HepG2 (cell line): ENCODE data around the gene LAMA5. TPM values are rescaled to one million over a fixed set of nuclear protein-coding genes. Genes with fewer than 3 reads are reported as not detected.

ENCODE experiments used
- CREM ChIP-seq, 2 experiments: sonication (generic) in 1 of 2; formaldehyde crosslinking in 1 of 2; IDR thresholded peaks; 2 replicates each; pipeline versions ENCODE4 v1.4.0 to v1.6.1; 2016 to 2020; ENCODE audit warnings: antibody characterized with exemption in 1 of 2, mild to moderate bottlenecking in 1 of 2, missing genetic modification reagents in 1 of 2
- FOXK2 ChIP-seq: fragments of 450-650 bp; IDR thresholded peaks from 2 replicates; pipeline ENCODE4 v1.6.1; 2016
- GFI1 ChIP-seq: sonication (generic); formaldehyde crosslinking; IDR thresholded peaks from 2 replicates; pipeline ENCODE4 v1.5.0; 2020; ENCODE audit warnings: missing genetic modification reagents, mild to moderate bottlenecking, borderline replicate concordance
- MEIS2 ChIP-seq: sonication (generic); formaldehyde crosslinking; IDR thresholded peaks from 2 replicates; pipeline ENCODE4 v1.9.0; 2021; ENCODE audit warnings: mild to moderate bottlenecking, missing genetic modification reagents
- PATZ1 ChIP-seq: sonication (generic); formaldehyde crosslinking; IDR thresholded peaks from 2 replicates; pipeline ENCODE4 v1.4.0; 2020; ENCODE audit warnings: missing genetic modification reagents
- PTBP1 ChIP-seq: fragments of 200-400 bp; formaldehyde crosslinking; IDR thresholded peaks from 2 replicates; pipeline ENCODE4 v1.6.1; 2018; ENCODE audit warnings: low read length, low read depth; ENCODE audit not compliant: poor library complexity, severe bottlenecking
- RCOR2 ChIP-seq: IDR thresholded peaks from 2 replicates; pipeline ENCODE4 v1.6.1; 2016; ENCODE audit warnings: missing biosample characterization, missing genetic modification reagents
- SCMH1 ChIP-seq: sonication (generic); formaldehyde crosslinking; IDR thresholded peaks from 2 replicates; pipeline ENCODE4 v1.9.0; 2021; ENCODE audit warnings: missing genetic modification reagents, mild to moderate bottlenecking, borderline replicate concordance
- SETDB1 ChIP-seq: sonication (generic); formaldehyde crosslinking; IDR thresholded peaks from 2 replicates; pipeline ENCODE4 v1.5.1; 2020; ENCODE audit warnings: missing genetic modification reagents, mild to moderate bottlenecking, borderline replicate concordance
- TARDBP ChIP-seq: sonication (generic); formaldehyde crosslinking; IDR thresholded peaks from 2 replicates; pipeline ENCODE4 v1.8.0; 2022; ENCODE audit warnings: mild to moderate bottlenecking, missing genetic modification reagents
- TBX3 ChIP-seq: fragments of 450-650 bp; IDR thresholded peaks from 2 replicates; pipeline ENCODE4 v1.6.1; 2017; ENCODE audit warnings: antibody characterized with exemption, mild to moderate bottlenecking, inconsistent platforms, borderline replicate concordance
- TFAP4 ChIP-seq: sonication (generic); IDR thresholded peaks from 2 replicates; pipeline ENCODE4 v1.6.1; 2016; ENCODE audit warnings: low read depth, borderline replicate concordance
- UBTF ChIP-seq: sonication (generic); formaldehyde crosslinking; IDR thresholded peaks from 2 replicates; pipeline ENCODE4 v1.4.0; 2020; ENCODE audit warnings: mild to moderate bottlenecking, missing genetic modification reagents
- ZNF136 ChIP-seq: sonication (generic); formaldehyde crosslinking; IDR thresholded peaks from 2 replicates; pipeline ENCODE4 v1.8.1; 2022; ENCODE audit warnings: low read depth, mild to moderate bottlenecking, moderate library complexity, missing genetic modification reagents
- ZNF160 ChIP-seq: sonication (generic); formaldehyde crosslinking; IDR thresholded peaks from 2 replicates; pipeline ENCODE4 v1.8.0; 2022; ENCODE audit warnings: mild to moderate bottlenecking, inconsistent platforms, missing genetic modification reagents
- ZNF260 ChIP-seq: sonication (generic); formaldehyde crosslinking; IDR thresholded peaks from 2 replicates; pipeline ENCODE4 v1.4.0; 2020; ENCODE audit warnings: missing genetic modification reagents, low read depth, mild to moderate bottlenecking, borderline replicate concordance
- ZNF512B ChIP-seq: sonication (generic); formaldehyde crosslinking; IDR thresholded peaks from 2 replicates; pipeline ENCODE4 v1.5.1; 2020; ENCODE audit warnings: missing genetic modification reagents, mild to moderate bottlenecking, borderline replicate concordance
- ZNF660 ChIP-seq: sonication (generic); formaldehyde crosslinking; IDR thresholded peaks from 2 replicates; pipeline ENCODE4 v1.5.1; 2020; ENCODE audit warnings: mild to moderate bottlenecking, low read depth, missing genetic modification reagents, borderline replicate concordance
- ZNF780A ChIP-seq: sonication (generic); formaldehyde crosslinking; IDR thresholded peaks from 2 replicates; pipeline ENCODE4 v1.8.0; 2022; ENCODE audit warnings: mild to moderate bottlenecking, missing genetic modification reagents, moderate library complexity
- ZSCAN31 ChIP-seq: sonication (generic); formaldehyde crosslinking; IDR thresholded peaks from 2 replicates; pipeline ENCODE4 v1.5.0; 2020; ENCODE audit warnings: low read depth, mild to moderate bottlenecking, missing genetic modification reagents
- polyA plus RNA-seq, 8 experiments: library from polyadenylated mRNA; depleted of rRNA in 3 of 8; stranded (reverse) in 7 of 8; unstranded in 1 of 8; fragments of >200 nt; fragmentation: Illumina TruSeq in 4 of 8; extraction: Trizol in 4 of 8; gene quantifications; 2 replicates each; pipeline versions ENCODE4 v1.2.1 to v1.2.3, GENCODE V29; 2011 to 2016; ENCODE audit warnings: low read depth in 4 of 8, missing spikeins in 1 of 8, mixed read lengths in 1 of 8; ENCODE audit not compliant: insufficient read depth in 1 of 8
- total RNA-seq, 5 experiments: library from RNA; depleted of rRNA; stranded (reverse); fragments of >200 nt; fragmentation: Illumina TruSeq; extraction: Trizol; gene quantifications; 2 replicates each; pipeline ENCODE4 v1.2.3, GENCODE V29; 2016; ENCODE audit warnings: low read depth in 1 of 5

LAMA5 gene
- total and polyA plus RNA-seq, 2 of the 13 experiments (the other 11 are each of a cell fraction or from before 2014, with no cell fraction given), result 21.0 to 44.7 TPM

- TF ChIP-seq TARDBP (peak; percentile 76; the same call in 1 of the 2 replicates), MEIS2 (peak; percentile 58; the same call in 1 of the 2 replicates), ZNF660 (no peak), GFI1 (no peak), ZNF780A (no peak), CREM (IDR thresholded peaks at IDR 0.05) (peak; percentile 84; the same call in 1 of the 2 replicates), CREM (CRISPR knock-in tag; IDR thresholded peaks at IDR 0.05) (no peak; the same call in 1 of the 2 replicates), SETDB1 (CRISPR knock-in tag) (no peak), PATZ1 (CRISPR knock-in tag) (peak; percentile 74), PTBP1 (peak; percentile 61), ZNF136 (CRISPR knock-in tag) (0 out of 2 replicates have a peak, but pooled peaks have one; percentile 71), TFAP4 (no peak), ZSCAN31 (CRISPR knock-in tag) (no peak), ZNF260 (CRISPR knock-in tag) (no peak), ZNF160 (CRISPR knock-in tag) (0 out of 2 replicates have a peak, but pooled peaks have one; percentile 71), SCMH1 (CRISPR knock-in tag) (no peak), RCOR2 (CRISPR knock-in tag) (peak; percentile 62; the same call in 1 of the 2 replicates), ZNF512B (CRISPR knock-in tag) (no peak), FOXK2 (no peak), UBTF (peak; percentile 48; the same call in 1 of the 2 replicates), TBX3 (no peak)
Measured at GRCh38 chr20:62405108-62405980, 38.2 kb upstream of the LAMA5 start (continued).
